Suprapubic skin (tissue), 4 donors: ENCODE data around the gene B3GALT4. TPM values are rescaled to one million over a fixed set of nuclear protein-coding genes. Genes with fewer than 3 reads are reported as not detected.

Experiments used
- DNase-seq, 2 donors: peaks; one replicate each; pipeline ENCODE4 v3.0.0-alpha.2; 2019; ENCODE audit warnings: low spot score in 2 of 2
- H3K27ac ChIP-seq: fragments of 200-600 bp; sonication (generic); one replicate; pipeline ENCODE4 v1.5.1; 2019
- H3K27me3 ChIP-seq: fragments of 200-600 bp; sonication (generic); one replicate; pipeline ENCODE4 v1.5.1; 2019
- H3K36me3 ChIP-seq: fragments of 200-600 bp; sonication (generic); one replicate; pipeline ENCODE4 v1.5.1; 2019
- H3K4me1 ChIP-seq: fragments of 200-600 bp; sonication (generic); one replicate; pipeline ENCODE4 v1.5.1; 2019
- H3K4me3 ChIP-seq: fragments of 200-600 bp; sonication (generic); one replicate; pipeline ENCODE4 v1.5.1; 2019; ENCODE audit warnings: mild to moderate bottlenecking
- H3K9me3 ChIP-seq: fragments of 200-600 bp; sonication (generic); one replicate; pipeline ENCODE4 v1.5.1; 2019
- EP300 ChIP-seq: sonication (generic); formaldehyde crosslinking; IDR thresholded peaks from one replicate; pipeline ENCODE4 v1.6.1; 2017; ENCODE audit warnings: antibody characterized with exemption
- POLR2A ChIP-seq, 2 donors: fragments of 450-650 bp; IDR thresholded peaks; one replicate each; pipeline ENCODE4 v1.6.1; 2017; ENCODE audit warnings: antibody characterized with exemption in 2 of 2, mild to moderate bottlenecking in 2 of 2, moderate library complexity in 2 of 2
- POLR2AphosphoS5 ChIP-seq, 3 donors: sonication (generic); formaldehyde crosslinking; IDR thresholded peaks; one replicate each; pipeline ENCODE4 v1.6.1; 2017; ENCODE audit warnings: antibody characterized with exemption in 3 of 3
- WGBS: methylation state at CpG from one replicate; pipeline ENCODE4 v1.1.5; 2018; 5-methylcytosine and 5-hydroxymethylcytosine counted together
- total RNA-seq, 4 donors: library from RNA; depleted of rRNA; stranded (reverse); fragments of >200 nt; gene quantifications; one replicate each; pipeline ENCODE4 v1.1.0, GENCODE V29; 2016
- TF ChIP-seq, protein P1 (sequence below), 2 donors: fragments of 200-600 bp in 1 of 2; fragments of 450-650 bp in 1 of 2; sonication (generic) in 1 of 2; IDR thresholded peaks; one replicate each; pipeline ENCODE4 v1.5.1; 2016 to 2019; ENCODE audit warnings: antibody characterized with exemption in 2 of 2, mild to moderate bottlenecking in 1 of 2, moderate library complexity in 1 of 2

Gene B3GALT4
- total RNA-seq, 4 donors from 2014 or later, result 16.6 to 26.2 (median 18.2) TPM

DNA sequence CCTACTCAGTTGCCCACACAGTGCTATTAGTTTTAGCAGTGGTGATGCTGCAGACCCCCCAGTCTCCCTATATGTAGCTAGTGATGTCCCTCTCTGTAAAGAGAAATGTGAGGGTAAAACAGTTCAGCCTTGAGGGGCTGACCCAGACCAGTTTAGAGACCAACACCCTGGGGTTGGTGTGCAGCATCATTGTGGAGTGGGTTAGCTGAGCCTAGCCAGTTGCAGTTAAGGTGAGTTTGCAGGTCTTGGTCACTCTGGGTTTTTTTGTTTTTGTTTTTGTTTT is 401 bp upstream of the B3GALT4 start:
- Histone ChIP-seq H3K36me3 (peaks cover 50% of the 10 kb centered on the region), H3K27me3 (no peaks in the 10 kb centered on the region), H3K9me3 (no peaks in the 10 kb centered on the region), H3K4me1 (peaks cover 63% of the 10 kb centered on the region), H3K27ac (peak overlapping the region; percentile 92), H3K4me3 (peak overlapping the region; percentile 83)
- no peak for DNase-seq
- TF ChIP-seq POLR2AphosphoS5 (IDR thresholded peaks at IDR 0.05) (no peak), EP300 (no peak), POLR2A (IDR thresholded peaks at IDR 0.05) (no peak)
- TF ChIP-seq, protein P1, sequence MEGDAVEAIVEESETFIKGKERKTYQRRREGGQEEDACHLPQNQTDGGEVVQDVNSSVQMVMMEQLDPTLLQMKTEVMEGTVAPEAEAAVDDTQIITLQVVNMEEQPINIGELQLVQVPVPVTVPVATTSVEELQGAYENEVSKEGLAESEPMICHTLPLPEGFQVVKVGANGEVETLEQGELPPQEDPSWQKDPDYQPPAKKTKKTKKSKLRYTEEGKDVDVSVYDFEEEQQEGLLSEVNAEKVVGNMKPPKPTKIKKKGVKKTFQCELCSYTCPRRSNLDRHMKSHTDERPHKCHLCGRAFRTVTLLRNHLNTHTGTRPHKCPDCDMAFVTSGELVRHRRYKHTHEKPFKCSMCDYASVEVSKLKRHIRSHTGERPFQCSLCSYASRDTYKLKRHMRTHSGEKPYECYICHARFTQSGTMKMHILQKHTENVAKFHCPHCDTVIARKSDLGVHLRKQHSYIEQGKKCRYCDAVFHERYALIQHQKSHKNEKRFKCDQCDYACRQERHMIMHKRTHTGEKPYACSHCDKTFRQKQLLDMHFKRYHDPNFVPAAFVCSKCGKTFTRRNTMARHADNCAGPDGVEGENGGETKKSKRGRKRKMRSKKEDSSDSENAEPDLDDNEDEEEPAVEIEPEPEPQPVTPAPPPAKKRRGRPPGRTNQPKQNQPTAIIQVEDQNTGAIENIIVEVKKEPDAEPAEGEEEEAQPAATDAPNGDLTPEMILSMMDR (IDR thresholded peaks at IDR 0.05), result no peak

DNA sequence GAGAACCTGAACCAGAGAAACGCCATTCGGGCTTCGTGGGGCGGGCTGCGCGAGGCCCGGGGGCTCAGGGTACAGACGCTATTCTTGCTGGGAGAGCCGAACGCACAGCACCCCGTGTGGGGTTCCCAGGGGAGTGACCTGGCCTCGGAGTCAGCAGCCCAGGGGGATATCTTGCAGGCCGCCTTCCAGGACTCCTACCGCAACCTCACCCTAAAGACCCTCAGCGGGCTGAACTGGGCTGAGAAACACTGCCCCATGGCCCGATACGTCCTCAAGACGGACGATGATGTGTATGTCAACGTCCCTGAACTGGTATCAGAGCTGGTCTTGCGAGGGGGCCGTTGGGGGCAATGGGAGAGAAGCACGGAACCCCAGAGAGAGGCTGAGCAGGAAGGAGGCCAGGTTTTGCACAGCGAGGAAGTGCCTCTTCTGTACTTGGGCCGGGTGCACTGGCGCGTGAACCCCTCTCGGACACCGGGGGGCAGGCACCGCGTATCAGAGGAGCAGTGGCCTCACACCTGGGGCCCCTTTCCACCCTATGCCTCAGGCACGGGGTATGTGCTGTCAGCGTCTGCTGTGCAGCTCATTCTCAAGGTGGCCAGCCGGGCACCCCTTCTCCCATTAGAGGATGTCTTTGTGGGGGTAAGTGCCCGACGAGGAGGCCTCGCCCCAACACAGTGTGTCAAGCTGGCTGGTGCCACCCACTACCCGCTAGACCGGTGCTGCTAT is 904 bp downstream of the B3GALT4 start:
- WGBS, result 48% methylated on average over 19 of the region's 39 CpGs
- peaks cover 60% of the 10 kb centered on the region for H3K36me3 ChIP-seq
- peak in 1 of 2 donors; percentile 75 for DNase-seq
- TF ChIP-seq EP300 (no peak), POLR2A (IDR thresholded peaks at IDR 0.05) (no peak), POLR2AphosphoS5 (IDR thresholded peaks at IDR 0.05) (no peak)
- TF ChIP-seq, protein P1 (IDR thresholded peaks at IDR 0.05), result no peak
- H3K27me3 ChIP-seq, result no peaks in the 10 kb centered on the region
- H3K4me1 ChIP-seq, result peaks cover 56% of the 10 kb centered on the region
- peak overlapping the region; percentile 83 for H3K4me3 ChIP-seq
- H3K9me3 ChIP-seq, result no peaks in the 10 kb centered on the region
- H3K27ac ChIP-seq, result peak overlapping the region; percentile 92

DNA sequence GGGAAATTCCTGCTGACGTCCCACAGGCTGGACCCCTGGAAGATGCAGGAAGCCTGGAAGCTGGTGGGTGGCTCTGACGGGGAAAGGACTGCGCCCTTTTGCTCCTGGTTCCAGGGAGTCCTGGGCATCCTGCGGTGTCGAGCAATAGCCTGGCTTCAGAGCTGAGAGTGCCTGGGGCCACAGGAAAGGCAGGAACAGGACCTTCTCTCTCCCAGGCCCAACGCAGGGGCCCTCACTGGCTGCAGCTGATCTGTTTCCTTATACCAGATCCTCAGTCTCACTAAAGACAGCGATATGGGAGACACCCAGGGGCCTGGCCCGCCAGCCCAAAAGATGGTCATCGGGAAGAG is 1.4 kb downstream of the B3GALT4 start:
- Histone ChIP-seq H3K4me3 (peak overlapping the region; percentile 83), H3K36me3 (peaks cover 62% of the 10 kb centered on the region), H3K4me1 (peaks cover 51% of the 10 kb centered on the region), H3K9me3 (no peaks in the 10 kb centered on the region), H3K27me3 (no peaks in the 10 kb centered on the region), H3K27ac (peak overlapping the region; percentile 92)
- 84% methylated on average over 9 of the region's 9 CpGs for WGBS
- no peak for TF ChIP-seq POLR2AphosphoS5 (IDR thresholded peaks at IDR 0.05)
- TF ChIP-seq, protein P1 (IDR thresholded peaks at IDR 0.05), result no peak
- TF ChIP-seq EP300, result no peak
- no peak for TF ChIP-seq POLR2A (IDR thresholded peaks at IDR 0.05)
- no peak for DNase-seq

DNA sequence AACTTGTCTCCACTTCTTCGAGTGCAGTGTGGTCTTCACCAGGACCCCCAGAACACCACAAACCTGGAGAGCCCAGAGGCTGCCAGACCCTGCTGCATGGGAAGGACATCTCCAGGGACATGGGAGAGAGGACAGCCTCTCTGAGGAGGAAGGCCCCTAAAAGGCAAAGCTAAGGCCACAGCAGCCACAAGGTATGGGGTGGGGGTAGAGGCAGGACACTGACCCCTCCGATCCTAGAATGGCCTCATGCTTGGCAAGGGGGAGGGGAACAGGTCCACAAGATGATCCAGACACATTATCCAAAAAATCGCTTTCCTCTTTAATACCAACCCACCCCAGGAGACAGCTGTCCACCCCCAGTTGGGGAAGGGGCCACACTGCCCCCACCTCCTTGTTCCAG is 1.9 kb downstream of the B3GALT4 start:
- DNase-seq, result no peak
- Histone ChIP-seq H3K27me3 (no peaks in the 10 kb centered on the region), H3K9me3 (no peaks in the 10 kb centered on the region), H3K27ac (no peak overlapping the region), H3K4me1 (peaks cover 46% of the 10 kb centered on the region), H3K36me3 (peaks cover 64% of the 10 kb centered on the region), H3K4me3 (no peak overlapping the region)
- 65% methylated on average over 3 of the region's 3 CpGs for WGBS
- TF ChIP-seq, protein P1 (IDR thresholded peaks at IDR 0.05), result no peak
- TF ChIP-seq POLR2A (IDR thresholded peaks at IDR 0.05), result no peak
- TF ChIP-seq POLR2AphosphoS5 (IDR thresholded peaks at IDR 0.05), result no peak
- no peak for TF ChIP-seq EP300

DNA sequence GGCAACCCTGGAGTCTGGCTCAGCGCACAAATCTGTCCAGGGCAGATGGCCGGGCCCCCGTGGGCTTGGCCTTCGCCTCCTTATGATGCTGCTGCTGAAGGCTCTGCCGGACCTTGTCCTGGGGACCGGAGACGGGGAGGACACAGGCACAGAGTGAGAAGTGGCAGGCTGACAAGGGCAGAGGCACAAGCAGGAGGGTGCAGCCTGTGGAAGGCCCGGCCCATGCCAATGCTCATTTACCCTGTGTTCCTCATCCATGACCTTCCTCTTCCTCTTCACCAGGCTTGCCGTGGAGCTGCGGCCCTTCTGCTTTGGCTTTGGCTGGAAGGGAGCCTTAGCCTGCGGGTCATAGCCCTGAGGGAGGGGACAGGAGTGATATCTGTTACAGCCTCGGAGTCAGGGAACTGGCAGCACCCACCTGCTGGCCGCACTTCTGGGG is 2.4 kb downstream of the B3GALT4 start:
- DNase-seq, result no peak
- WGBS, result 71% methylated on average over 13 of the region's 13 CpGs
- Histone ChIP-seq H3K4me3 (no peak overlapping the region), H3K27ac (no peak overlapping the region), H3K36me3 (peaks cover 62% of the 10 kb centered on the region), H3K27me3 (no peaks in the 10 kb centered on the region), H3K4me1 (peaks cover 42% of the 10 kb centered on the region), H3K9me3 (no peaks in the 10 kb centered on the region)
- no peak for TF ChIP-seq POLR2A (IDR thresholded peaks at IDR 0.05)
- TF ChIP-seq, protein P1 (IDR thresholded peaks at IDR 0.05), result no peak
- no peak for TF ChIP-seq EP300
- TF ChIP-seq POLR2AphosphoS5 (IDR thresholded peaks at IDR 0.05), result no peak
